Right lobe of liver (tissue), 6 donors: ENCODE measurements around the gene IFIT1. TPM values are rescaled to one million over a fixed set of nuclear protein-coding genes. Genes with fewer than 3 reads are reported as not detected.

ENCODE experiments used
- ATAC-seq, 4 donors: fragments of 200-7000 bp; cut with Tn5 transposase; one replicate each; pipeline ENCODE4 v1.9.1; 2020; ENCODE audit warnings: mild to moderate bottlenecking in 4 of 4, moderate library complexity in 4 of 4
- DNase-seq, 3 donors: peaks; one replicate each; pipeline ENCODE4 v3.0.0-alpha.2; 2020
- H3K27ac ChIP-seq, 3 donors: fragments of 200-600 bp; one replicate each; pipeline ENCODE4 v1.8.0; 2022
- H3K27me3 ChIP-seq, 2 donors: fragments of 200-600 bp; one replicate each; pipeline ENCODE4 v1.8.0; 2022
- H3K36me3 ChIP-seq, 4 donors: fragments of 200-600 bp; sonication (generic) in 1 of 4; one replicate each; pipeline versions ENCODE4 v1.5.1 to v1.8.0; 2017 to 2022; ENCODE audit warnings: control low read depth in 1 of 4
- H3K4me1 ChIP-seq, 4 donors: fragments of 200-600 bp; sonication (generic) in 1 of 4; one replicate each; pipeline versions ENCODE4 v1.5.1 to v1.8.0; 2017 to 2022; ENCODE audit warnings: control low read depth in 1 of 4
- H3K4me3 ChIP-seq, 3 donors: fragments of 200-600 bp; one replicate each; pipeline ENCODE4 v1.8.0; 2022
- H3K9me3 ChIP-seq, 4 donors: fragments of 200-600 bp; sonication (generic) in 1 of 4; one replicate each; pipeline versions ENCODE4 v1.5.1 to v1.8.0; 2017 to 2022; ENCODE audit warnings: control low read depth in 1 of 4
- CTCF ChIP-seq, 4 donors: fragments of 200-600 bp in 3 of 4; fragments of 450-650 bp in 1 of 4; IDR thresholded peaks; one replicate each; pipeline versions ENCODE4 v1.5.1 to v1.8.0; 2016 to 2022; ENCODE audit warnings: antibody characterized with exemption in 4 of 4, mild to moderate bottlenecking in 2 of 4
- POLR2A ChIP-seq: fragments of 450-650 bp; IDR thresholded peaks from one replicate; pipeline ENCODE4 v1.6.1; 2017; ENCODE audit warnings: antibody characterized with exemption, mild to moderate bottlenecking
- WGBS: methylation state at CpG from one replicate; pipeline ENCODE4 v1.1.6; 2018; ENCODE audit warnings: low coverage, low lambda C conversion rate; ENCODE audit not compliant: insufficient coverage; ENCODE audit errors: missing lambda C conversion rate; 5-methylcytosine and 5-hydroxymethylcytosine counted together
- intact Hi-C, 2 donors: fragments of 100-400 bp; cut with DNase I; formaldehyde crosslinking; loops; one replicate each; pipeline versions ENCODE4 v1.11.2 to v1.14.1; 2022
- total RNA-seq, 6 experiments: library from RNA; depleted of rRNA in 2 of 6; stranded (reverse); fragments of >200 nt in 2 of 6; fragmentation: NEBNext Ultra II Directional in 3 of 6; extraction: Animal tissue kit (Norgen Biotek cat#: 25700) in 3 of 6; gene quantifications; one replicate each; pipeline versions ENCODE4 v1.1.0 to v1.2.4, GENCODE V29; 2016 to 2023
- donor health status: DM: no; HTN: yes; CAD: no.
- donor health status: DM: no; HTN: no; CAD: no.
- donor health status: DM: no; HTN: no; CAD: no.
- donor health status: DM: no; HTN: yes; CAD: no.
- donor health status: DM: no; HTN: yes; CAD: no.

Gene IFIT1
- total RNA-seq, 6 experiments from 2014 or later = 3.6 to 12.9 (median 10.0) TPM

- peaks cover 0 to 16% (median 5%) of the 10 kb centered on the region in 4 donors for H3K4me1 ChIP-seq
- no peak for TF ChIP-seq POLR2A
- peak; percentile 78 to 87 (median 82) for TF ChIP-seq CTCF (IDR thresholded peaks at IDR 0.05)
- H3K27me3 ChIP-seq = no peaks in the 10 kb centered on the region
- no peaks in the 10 kb centered on the region for H3K9me3 ChIP-seq
- peak overlapping the region in 1 of 3 donors; percentile 82 for H3K27ac ChIP-seq
- H3K36me3 ChIP-seq = no peaks in the 10 kb centered on the region
- WGBS = 56% methylated on average over 5 of the region's 5 CpGs
- H3K4me3 ChIP-seq = no peak overlapping the region
- ATAC-seq (peak; percentile 83 to 89 (median 89)), DNase-seq (no peak)
- intact Hi-C loops = loop anchor here in 1 of 2 donors (10.0 kb wide), 1 partner anchor 138 kb away; no protein-coding TSS in a partner anchor
These were observed 33.9 kb downstream of the IFIT1 start for GRCh38 chr10:89426230-89426868.

GRCh38 chr10:89427629-89428028, 35.2 kb downstream of the IFIT1 start:
- Histone ChIP-seq H3K36me3 (no peaks in the 10 kb centered on the region), H3K4me1 (peaks cover 0 to 16% (median 5%) of the 10 kb centered on the region in 4 donors), H3K27ac (no peak overlapping the region), H3K9me3 (no peaks in the 10 kb centered on the region), H3K4me3 (no peak overlapping the region), H3K27me3 (no peaks in the 10 kb centered on the region)
- no peak for ATAC-seq
- intact Hi-C loops = loop anchor here in 1 of 2 donors (10.0 kb wide), 1 partner anchor 137 kb away; no protein-coding TSS in a partner anchor
- no peak for DNase-seq
- 84% methylated on average over 4 of the region's 4 CpGs for WGBS
- TF ChIP-seq CTCF (IDR thresholded peaks at IDR 0.05) (no peak), POLR2A (no peak)

- Histone ChIP-seq H3K36me3 (no peaks in the 10 kb centered on the region), H3K4me3 (no peak overlapping the region), H3K4me1 (peaks cover 0 to 16% (median 5%) of the 10 kb centered on the region in 4 donors), H3K27me3 (no peaks in the 10 kb centered on the region), H3K27ac (no peak overlapping the region), H3K9me3 (no peaks in the 10 kb centered on the region)
- DNase-seq (no peak), ATAC-seq (no peak)
- TF ChIP-seq CTCF (IDR thresholded peaks at IDR 0.05) (no peak), POLR2A (no peak)
- intact Hi-C loops = loop anchor here in 1 of 2 donors (10.0 kb wide), 1 partner anchor 136 kb away; no protein-coding TSS in a partner anchor
- 43% methylated on average over 1 of the region's 1 CpG for WGBS
These were observed 36.5 kb downstream of the IFIT1 start for GRCh38 chr10:89428877-89429276.

GRCh38 chr10:89431977-89432376, 39.6 kb downstream of the IFIT1 start:
- Histone ChIP-seq H3K4me3 (no peak overlapping the region), H3K27ac (no peak overlapping the region), H3K36me3 (no peaks in the 10 kb centered on the region), H3K4me1 (no peaks in the 10 kb centered on the region), H3K9me3 (no peaks in the 10 kb centered on the region), H3K27me3 (no peaks in the 10 kb centered on the region)
- TF ChIP-seq CTCF (IDR thresholded peaks at IDR 0.05) (no peak), POLR2A (no peak)
- peak in 3 of 4 donors; percentile 40 to 47 (median 45) for ATAC-seq
- DNase-seq = no peak
- intact Hi-C loops = no loop called here
- 42% methylated on average over 3 of the region's 3 CpGs for WGBS
